BLaER1 (cell line): ENCODE results near the gene JARID2.
A peak's percentile ranks its signal among the peaks of the same experiment; 100 is the strongest.

Experiments
- H3K27ac ChIP-seq: shearing (Covaris generic); formaldehyde crosslinking; 2 replicates; pipeline ENCODE4 v1.8.1; 2022
- H3K27me3 ChIP-seq: shearing (Covaris generic); formaldehyde crosslinking; 2 replicates; pipeline ENCODE4 v1.8.1; 2022
- H3K36me3 ChIP-seq: shearing (Covaris generic); formaldehyde crosslinking; 2 replicates; pipeline ENCODE4 v1.8.1; 2022
- H3K4me1 ChIP-seq: shearing (Covaris generic); formaldehyde crosslinking; 2 replicates; pipeline ENCODE4 v1.8.1; 2022
- H3K4me2 ChIP-seq: shearing (Covaris generic); formaldehyde crosslinking; 2 replicates; pipeline ENCODE4 v1.8.1; 2022
- H3K4me3 ChIP-seq: shearing (Covaris generic); formaldehyde crosslinking; 2 replicates; pipeline ENCODE4 v1.8.1; 2022
- H3K9ac ChIP-seq: shearing (Covaris generic); formaldehyde crosslinking; 2 replicates; pipeline ENCODE4 v1.8.1; 2022
- H3K9me3 ChIP-seq: shearing (Covaris generic); formaldehyde crosslinking; 2 replicates; pipeline ENCODE4 v1.8.1; 2022
- H4K20me1 ChIP-seq: shearing (Covaris generic); formaldehyde crosslinking; 2 replicates; pipeline ENCODE4 v1.8.1; 2022
- Cebpa-rat ChIP-seq: shearing (Covaris generic); IDR thresholded peaks from 2 replicates; pipeline ENCODE4 v1.8.1; 2022

The JARID2 gene

GRCh38 chr6:15447546-15448267, 201.8 kb downstream of the JARID2 start:
- peak overlapping the region; percentile 63 for H3K4me2 ChIP-seq
- H3K36me3 ChIP-seq, result peaks cover 28% of the 10 kb centered on the region
- no peaks in the 10 kb centered on the region for H3K27me3 ChIP-seq
- TF ChIP-seq Cebpa-rat, result no peak
- no peak overlapping the region for H3K4me3 ChIP-seq
- no peaks in the 10 kb centered on the region for H3K9me3 ChIP-seq
- H3K9ac ChIP-seq, result no peak overlapping the region
- H3K27ac ChIP-seq, result 0 out of 2 replicates have a peak overlapping the region, but pooled peaks have one; percentile 3
- H3K4me1 ChIP-seq, result peaks cover 92% of the 10 kb centered on the region
- peaks cover 100% of the 10 kb centered on the region for H4K20me1 ChIP-seq

DNA sequence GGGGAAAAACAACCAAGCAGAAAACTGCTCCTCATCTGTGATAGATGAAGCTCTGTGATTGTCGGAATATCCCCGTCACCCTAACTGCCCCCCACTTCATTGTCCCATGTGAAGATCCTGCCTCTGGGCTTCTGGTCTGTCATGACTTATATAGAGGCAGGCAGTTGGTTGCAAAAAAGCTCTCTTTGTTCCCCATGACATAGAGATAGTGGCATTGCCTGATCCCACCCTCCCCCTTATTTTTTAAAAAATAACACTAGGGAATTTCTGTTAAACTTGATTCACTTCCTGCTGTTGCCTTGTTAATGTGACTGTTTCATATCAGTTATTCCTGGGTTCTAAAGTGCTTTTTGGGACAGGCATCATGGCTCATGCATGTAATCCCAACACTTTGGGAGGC, 203.1 kb downstream of the JARID2 start:
- peak overlapping the region; percentile 63; the same call in 1 of the 2 replicates for H3K4me2 ChIP-seq
- no peak overlapping the region for H3K27ac ChIP-seq
- TF ChIP-seq Cebpa-rat, result no peak
- H3K9ac ChIP-seq, result no peak overlapping the region
- peaks cover 41% of the 10 kb centered on the region for H3K36me3 ChIP-seq
- H3K27me3 ChIP-seq, result no peaks in the 10 kb centered on the region
- peaks cover 100% of the 10 kb centered on the region for H4K20me1 ChIP-seq
- H3K4me3 ChIP-seq, result no peak overlapping the region
- H3K4me1 ChIP-seq, result peaks cover 80% of the 10 kb centered on the region
- no peaks in the 10 kb centered on the region for H3K9me3 ChIP-seq

GRCh38 chr6:15451738-15452137, 205.9 kb downstream of the JARID2 start:
- Histone ChIP-seq H3K27me3 (no peaks in the 10 kb centered on the region), H3K4me1 (peaks cover 67% of the 10 kb centered on the region), H3K36me3 (peaks cover 48% of the 10 kb centered on the region), H3K4me2 (peak overlapping the region; percentile 55), H3K9ac (no peak overlapping the region), H3K4me3 (no peak overlapping the region), H4K20me1 (peaks cover 100% of the 10 kb centered on the region), H3K9me3 (no peaks in the 10 kb centered on the region), H3K27ac (peak overlapping the region; percentile 65)
- TF ChIP-seq Cebpa-rat, result no peak

DNA sequence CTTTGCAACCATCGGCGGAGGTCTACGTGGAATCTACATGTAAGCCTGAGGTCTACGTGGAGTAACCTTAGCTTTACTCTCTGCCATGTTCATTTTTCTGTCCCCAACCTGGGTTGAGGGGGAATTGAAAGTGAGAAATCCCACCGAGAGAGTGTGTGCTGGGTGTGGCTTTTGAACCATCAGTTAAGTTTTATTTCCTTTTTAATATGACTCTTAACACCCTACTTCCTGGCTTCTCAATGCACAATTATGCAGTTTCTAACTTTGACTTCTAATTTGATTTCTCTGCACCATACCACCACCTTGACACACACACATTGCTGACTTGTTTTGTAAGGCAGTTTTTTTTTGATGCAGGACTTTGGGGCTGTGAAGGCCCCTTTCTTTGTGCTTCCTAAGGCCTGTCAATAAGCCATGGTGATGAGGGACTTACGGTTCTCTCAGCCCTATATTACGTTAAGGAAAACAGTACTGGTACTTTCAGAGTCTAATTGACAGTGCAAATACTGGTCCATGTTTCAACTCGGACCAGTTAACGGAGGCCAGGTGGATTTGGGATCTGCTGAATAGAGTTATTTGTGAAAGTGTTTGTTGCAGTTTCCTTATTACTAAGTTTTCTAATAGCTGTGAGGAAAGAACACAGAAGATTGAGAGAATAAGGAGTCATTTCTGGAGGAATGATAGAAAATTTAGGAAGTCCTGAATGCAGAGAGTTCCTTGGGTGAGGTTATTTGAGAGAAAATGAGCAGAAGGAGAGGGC, 206.5 kb downstream of the JARID2 start:
- Histone ChIP-seq H3K4me2 (peak overlapping the region; percentile 55), H3K36me3 (peaks cover 53% of the 10 kb centered on the region), H3K27me3 (no peaks in the 10 kb centered on the region), H3K27ac (peak overlapping the region; percentile 65), H3K4me1 (peaks cover 63% of the 10 kb centered on the region), H3K9ac (no peak overlapping the region), H4K20me1 (peaks cover 100% of the 10 kb centered on the region), H3K9me3 (no peaks in the 10 kb centered on the region), H3K4me3 (no peak overlapping the region)
- no peak for TF ChIP-seq Cebpa-rat

DNA sequence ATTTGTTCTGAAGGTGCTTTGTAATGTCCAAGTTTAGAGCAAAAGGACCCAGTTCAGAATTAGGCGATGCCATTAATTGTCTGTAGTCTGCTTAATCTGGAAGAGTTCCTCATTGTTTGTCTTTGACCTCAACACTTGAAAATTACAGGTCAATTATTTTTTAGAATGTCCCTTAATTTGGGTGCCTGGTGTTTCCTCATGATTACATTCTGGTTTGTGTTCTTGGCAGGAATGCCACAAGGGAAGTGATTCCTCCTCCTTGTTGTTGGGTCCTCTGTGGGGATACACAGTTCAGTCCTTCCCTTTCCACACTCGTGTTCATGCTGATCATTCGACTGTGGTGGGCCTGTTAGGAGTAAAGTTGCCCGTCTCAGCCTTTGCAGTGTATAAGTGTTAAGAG, 207.3 kb downstream of the JARID2 start:
- Histone ChIP-seq H3K27me3 (no peaks in the 10 kb centered on the region), H3K4me1 (peaks cover 63% of the 10 kb centered on the region)

GRCh38 chr6:15453622-15454021, 207.8 kb downstream of the JARID2 start:
- Histone ChIP-seq H3K4me2 (no peak overlapping the region), H3K9me3 (no peaks in the 10 kb centered on the region), H3K36me3 (peaks cover 59% of the 10 kb centered on the region), H3K4me3 (no peak overlapping the region), H3K27ac (no peak overlapping the region), H3K4me1 (peaks cover 63% of the 10 kb centered on the region), H4K20me1 (peaks cover 100% of the 10 kb centered on the region), H3K27me3 (no peaks in the 10 kb centered on the region), H3K9ac (no peak overlapping the region)
- TF ChIP-seq Cebpa-rat, result no peak

More for the DNA sequence above, 207.3 kb downstream of the JARID2 start:
- Histone ChIP-seq H4K20me1 (peaks cover 100% of the 10 kb centered on the region), H3K27ac (no peak overlapping the region), H3K9me3 (no peaks in the 10 kb centered on the region), H3K4me2 (no peak overlapping the region), H3K36me3 (peaks cover 55% of the 10 kb centered on the region), H3K9ac (no peak overlapping the region), H3K4me3 (no peak overlapping the region)
- no peak for TF ChIP-seq Cebpa-rat

DNA sequence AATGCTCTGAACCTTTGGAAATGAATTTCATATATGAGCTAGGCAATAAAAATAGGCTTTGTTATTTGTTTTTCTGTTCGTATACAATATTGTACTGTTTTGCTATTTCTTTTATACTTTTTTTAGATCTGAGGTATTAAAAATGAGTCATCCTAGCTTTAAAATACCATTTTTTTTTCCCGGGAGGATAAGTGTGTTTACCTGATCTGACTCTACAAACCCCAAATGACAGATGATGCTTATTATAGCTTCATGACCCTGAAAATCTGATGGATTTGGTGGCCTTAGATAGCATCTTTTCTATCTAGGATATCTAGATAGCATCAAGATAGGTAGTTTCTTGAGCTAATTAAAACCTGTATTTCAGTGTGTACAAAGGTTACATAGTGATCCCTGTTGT, 210.6 kb downstream of the JARID2 start:
- peaks cover 87% of the 10 kb centered on the region for H3K36me3 ChIP-seq

GRCh38 chr6:15457121-15457650, 211.3 kb downstream of the JARID2 start:
- Histone ChIP-seq H3K4me1 (peaks cover 56% of the 10 kb centered on the region), H3K4me3 (no peak overlapping the region), H3K36me3 (peaks cover 82% of the 10 kb centered on the region), H3K9ac (no peak overlapping the region), H3K4me2 (no peak overlapping the region), H3K27ac (no peak overlapping the region), H3K27me3 (no peaks in the 10 kb centered on the region), H3K9me3 (no peaks in the 10 kb centered on the region), H4K20me1 (peaks cover 100% of the 10 kb centered on the region)
- TF ChIP-seq Cebpa-rat, result no peak

More for the DNA sequence above, 210.6 kb downstream of the JARID2 start:
- Histone ChIP-seq H3K4me1 (peaks cover 56% of the 10 kb centered on the region), H3K27ac (no peak overlapping the region), H4K20me1 (peaks cover 100% of the 10 kb centered on the region), H3K9me3 (no peaks in the 10 kb centered on the region), H3K4me3 (no peak overlapping the region), H3K4me2 (no peak overlapping the region), H3K9ac (no peak overlapping the region), H3K27me3 (no peaks in the 10 kb centered on the region)
- TF ChIP-seq Cebpa-rat, result no peak

- H3K4me3 ChIP-seq, result no peak overlapping the region
- H3K27ac ChIP-seq, result no peak overlapping the region
- TF ChIP-seq Cebpa-rat, result no peak
- peaks cover 57% of the 10 kb centered on the region for H3K4me1 ChIP-seq
- H4K20me1 ChIP-seq, result peaks cover 100% of the 10 kb centered on the region
- peaks cover 74% of the 10 kb centered on the region for H3K36me3 ChIP-seq
- no peak overlapping the region for H3K9ac ChIP-seq
- no peaks in the 10 kb centered on the region for H3K9me3 ChIP-seq
- no peaks in the 10 kb centered on the region for H3K27me3 ChIP-seq
- H3K4me2 ChIP-seq, result no peak overlapping the region
Measured at GRCh38 chr6:15458021-15458459, 212.2 kb downstream of the JARID2 start.

- no peak overlapping the region for H3K4me2 ChIP-seq
- peaks cover 71% of the 10 kb centered on the region for H3K36me3 ChIP-seq
- no peak overlapping the region for H3K27ac ChIP-seq
- H3K27me3 ChIP-seq, result no peaks in the 10 kb centered on the region
- peaks cover 57% of the 10 kb centered on the region for H3K4me1 ChIP-seq
- no peaks in the 10 kb centered on the region for H3K9me3 ChIP-seq
- no peak overlapping the region for H3K9ac ChIP-seq
- no peak overlapping the region for H3K4me3 ChIP-seq
- TF ChIP-seq Cebpa-rat, result no peak
- peaks cover 100% of the 10 kb centered on the region for H4K20me1 ChIP-seq
Measured at GRCh38 chr6:15460110-15460727, 214.3 kb downstream of the JARID2 start.
